PC-9 (cell line): Measurements from ENCODE around the gene MACROD1. TPM values are rescaled to one million over a fixed set of nuclear protein-coding genes. Genes with fewer than 3 reads are reported as not detected.

ENCODE experiments used
- BruUV-seq: library from RNA; stranded (reverse); fragments of 400-500 nt; replicated peaks from 2 replicates; lab custom pipeline; 2021; lab: Mats Ljungman, UMichigan
- CTCF ChIA-PET: fragments of 300-600 bp; sonication (Branson Sonifier 250); formaldehyde crosslinking; loops from one replicate; lab custom pipeline; 2022; ENCODE audit warnings: antibody characterized with exemption; lab: Charles Lee
- POLR2A ChIA-PET: fragments of 300-600 bp; sonication (Branson Sonifier 250); formaldehyde crosslinking; loops from one replicate; lab custom pipeline; 2022; ENCODE audit warnings: antibody characterized with exemption; ENCODE audit not compliant: unreplicated experiment; lab: Charles Lee
- DNase-seq, 2 experiments: peaks; one replicate each; pipeline versions ENCODE4 v3.0.0 to v3.0.0-alpha.2; 2015 to 2022; ENCODE audit warnings: mixed read lengths in 1 of 2
- H2AFZ ChIP-seq: fragments of 200-600 bp; sonication (generic); 2 replicates; pipeline ENCODE4 v1.8.1; 2017; ENCODE audit warnings: antibody characterized with exemption
- H3F3A ChIP-seq: fragments of 200-600 bp; sonication (generic); 2 replicates; pipeline ENCODE4 v1.8.1; 2017; ENCODE audit warnings: antibody characterized with exemption, mild to moderate bottlenecking, low read depth; ENCODE audit not compliant: insufficient read depth
- H3K27ac ChIP-seq: fragments of 200-600 bp; sonication (generic); 2 replicates; pipeline ENCODE4 v1.6.1; 2016; ENCODE audit warnings: mixed run types
- H3K27me3 ChIP-seq: fragments of 200-600 bp; sonication (generic); 2 replicates; pipeline ENCODE4 v1.6.1; 2016; ENCODE audit warnings: low read depth, mixed run types; ENCODE audit not compliant: insufficient read depth
- H3K36me3 ChIP-seq: fragments of 200-600 bp; sonication (generic); 2 replicates; pipeline ENCODE4 v1.6.1; 2016; ENCODE audit warnings: low read depth, mixed run types
- H3K4me1 ChIP-seq: fragments of 200-600 bp; sonication (generic); replicated peaks from 2 replicates; pipeline ENCODE4 v1.6.1; 2016; ENCODE audit warnings: mixed run types; ENCODE audit not compliant: insufficient read depth
- H3K4me2 ChIP-seq: fragments of 200-600 bp; sonication (generic); 2 replicates; pipeline ENCODE4 v1.6.1; 2017; ENCODE audit warnings: mixed run types
- H3K4me3 ChIP-seq: fragments of 200-600 bp; sonication (generic); 2 replicates; pipeline ENCODE4 v1.6.1; 2016; ENCODE audit warnings: mixed run types
- H3K79me2 ChIP-seq: fragments of 200-600 bp; sonication (generic); 2 replicates; pipeline ENCODE4 v1.6.1; 2017; ENCODE audit warnings: low read depth, mixed run types
- H3K9me2 ChIP-seq: fragments of 200-600 bp; sonication (generic); 2 replicates; pipeline ENCODE4 v1.8.1; 2017; ENCODE audit warnings: mild to moderate bottlenecking; ENCODE audit not compliant: insufficient read depth
- H3K9me3 ChIP-seq: fragments of 200-600 bp; sonication (generic); 2 replicates; pipeline ENCODE4 v1.8.1; 2016; ENCODE audit warnings: low read depth; ENCODE audit not compliant: insufficient read depth
- H4K20me1 ChIP-seq: fragments of 200-600 bp; sonication (generic); 2 replicates; pipeline ENCODE4 v1.8.1; 2017; ENCODE audit not compliant: insufficient read depth
- EZH2 ChIP-seq: fragments of 200-600 bp; sonication (generic); IDR thresholded peaks from 2 replicates; pipeline ENCODE4 v1.8.0; 2017; ENCODE audit warnings: antibody characterized with exemption, low read depth
- intact Hi-C: fragments of 100-400 bp; cut with micrococcal nuclease; formaldehyde crosslinking; loops from one replicate; pipeline ENCODE4 v1.10.0; 2022; ENCODE audit not compliant: unreplicated experiment
- total RNA-seq: library from RNA; stranded (reverse); gene quantifications from 2 replicates; pipeline ENCODE4 v1.2.3, GENCODE V29; 2021
- TF ChIP-seq, protein P1 (sequence below): fragments of 200-600 bp; sonication (generic); conservative IDR thresholded peaks from 2 replicates; pipeline ENCODE4 v1.6.1; 2017; ENCODE audit warnings: mixed run types, antibody characterized with exemption, mild to moderate bottlenecking, moderate library complexity

Gene MACROD1
- total RNA-seq, 1 experiment from 2014 or later: 41.0 TPM

DNA sequence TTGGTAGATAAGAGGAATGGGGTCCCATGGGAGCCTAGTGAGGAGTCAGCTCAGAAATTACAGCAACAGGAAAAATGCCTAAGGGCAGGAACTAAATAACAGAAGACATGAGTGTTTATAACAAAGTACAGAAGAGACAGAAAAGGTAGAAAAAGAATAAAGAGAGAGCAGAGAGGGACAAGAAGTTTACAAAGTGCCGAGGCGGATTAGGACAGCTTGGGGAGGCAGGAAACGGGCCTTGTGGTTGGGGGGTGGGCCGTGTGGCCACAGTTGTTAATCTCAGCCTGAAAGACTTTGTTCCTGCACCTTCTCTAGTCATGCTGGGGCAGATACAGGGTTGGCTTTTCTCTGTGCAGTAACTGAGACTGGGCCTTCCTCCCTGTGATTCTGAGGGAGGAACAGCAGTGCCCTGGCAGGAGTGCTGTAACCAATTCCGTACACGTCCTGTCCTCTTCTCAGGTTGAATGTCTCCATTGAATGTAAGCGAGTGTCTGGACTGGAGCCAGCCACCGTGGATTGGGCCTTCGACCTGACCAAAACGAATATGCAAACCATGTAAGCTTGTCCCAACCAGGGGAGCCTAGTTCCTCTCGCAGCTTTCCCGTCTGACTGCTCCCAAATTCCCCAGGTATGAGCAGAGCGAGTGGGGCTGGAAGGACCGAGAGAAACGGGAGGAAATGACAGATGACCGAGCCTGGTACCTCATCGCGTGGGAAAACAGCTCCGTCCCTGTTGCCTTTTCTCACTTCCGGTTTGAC, 214.0 kb downstream of the MACROD1 start:
- no TSS peak for BruUV-seq
- H4K20me1 ChIP-seq: peaks cover 4% of the 10 kb centered on the region
- H2AFZ ChIP-seq: no peak overlapping the region
- DNase-seq: no peak
- H3K4me2 ChIP-seq: no peak overlapping the region
- TF ChIP-seq, protein P1, sequence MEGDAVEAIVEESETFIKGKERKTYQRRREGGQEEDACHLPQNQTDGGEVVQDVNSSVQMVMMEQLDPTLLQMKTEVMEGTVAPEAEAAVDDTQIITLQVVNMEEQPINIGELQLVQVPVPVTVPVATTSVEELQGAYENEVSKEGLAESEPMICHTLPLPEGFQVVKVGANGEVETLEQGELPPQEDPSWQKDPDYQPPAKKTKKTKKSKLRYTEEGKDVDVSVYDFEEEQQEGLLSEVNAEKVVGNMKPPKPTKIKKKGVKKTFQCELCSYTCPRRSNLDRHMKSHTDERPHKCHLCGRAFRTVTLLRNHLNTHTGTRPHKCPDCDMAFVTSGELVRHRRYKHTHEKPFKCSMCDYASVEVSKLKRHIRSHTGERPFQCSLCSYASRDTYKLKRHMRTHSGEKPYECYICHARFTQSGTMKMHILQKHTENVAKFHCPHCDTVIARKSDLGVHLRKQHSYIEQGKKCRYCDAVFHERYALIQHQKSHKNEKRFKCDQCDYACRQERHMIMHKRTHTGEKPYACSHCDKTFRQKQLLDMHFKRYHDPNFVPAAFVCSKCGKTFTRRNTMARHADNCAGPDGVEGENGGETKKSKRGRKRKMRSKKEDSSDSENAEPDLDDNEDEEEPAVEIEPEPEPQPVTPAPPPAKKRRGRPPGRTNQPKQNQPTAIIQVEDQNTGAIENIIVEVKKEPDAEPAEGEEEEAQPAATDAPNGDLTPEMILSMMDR: no peak
- TF ChIP-seq EZH2: no peak
- no peaks in the 10 kb centered on the region for H3K79me2 ChIP-seq
- peaks cover 27% of the 10 kb centered on the region for H3K36me3 ChIP-seq
- H3K9me2 ChIP-seq: no peaks in the 10 kb centered on the region
- H3K9me3 ChIP-seq: no peaks in the 10 kb centered on the region
- no peak overlapping the region for H3K27ac ChIP-seq
- ChIA-PET POLR2A (no interaction called here), CTCF (interaction anchor here (0.5 to 0.6 kb wide), 2 partner anchors 143 to 1057 kb away, joined by 13 to 14 read pairs; no protein-coding TSS in a partner anchor)
- H3K27me3 ChIP-seq: no peaks in the 10 kb centered on the region
- peaks cover 14% of the 10 kb centered on the region; the same call in 1 of the 2 replicates for H3F3A ChIP-seq
- no peak overlapping the region for H3K4me3 ChIP-seq
- H3K4me1 ChIP-seq: no peaks in the 10 kb centered on the region
- intact Hi-C loops: no loop called here

Other genes with a start within 250 kb of the MACROD1 start
- 3.4 and 5.2 TPM in 2 replicates for gene RCOR2, start 248.9 kb downstream of the MACROD1 start, total RNA-seq
- 47.4 and 50.4 TPM in 2 replicates for gene NAA40, start 227.1 kb downstream of the MACROD1 start, total RNA-seq
- 521 and 547 TPM in 2 replicates for gene COX8A, start 191.5 kb downstream of the MACROD1 start, total RNA-seq
- 105 and 119 TPM in 2 replicates for gene OTUB1, start 179.7 kb downstream of the MACROD1 start, total RNA-seq
- 0.25 and 0.44 TPM in 2 replicates for gene FLRT1, start 130.2 kb downstream of the MACROD1 start, total RNA-seq
- gene STIP1, start 20.1 kb upstream of the MACROD1 start, total RNA-seq: 267 and 299 TPM in 2 replicates
- gene FERMT3, start 40.6 kb upstream of the MACROD1 start, total RNA-seq: 5.0 and 6.6 TPM in 2 replicates
- 55.2 and 76.2 TPM in 2 replicates for gene TRPT1, start 60.1 kb upstream of the MACROD1 start, total RNA-seq
- 87.4 and 112 TPM in 2 replicates for gene NUDT22, start 60.2 kb upstream of the MACROD1 start, total RNA-seq
- 55.0 and 57.1 TPM in 2 replicates for gene DNAJC4, start 64.4 kb upstream of the MACROD1 start, total RNA-seq
- 110 and 129 TPM in 2 replicates for gene VEGFB, start 68.5 kb upstream of the MACROD1 start, total RNA-seq
- gene FKBP2, start 75.0 kb upstream of the MACROD1 start, total RNA-seq: 84.2 and 93.2 TPM in 2 replicates
- 385 and 435 TPM in 2 replicates for gene PPP1R14B, start 80.8 kb upstream of the MACROD1 start, total RNA-seq
- 73.2 and 79.6 TPM in 2 replicates for gene PLCB3, start 85.4 kb upstream of the MACROD1 start, total RNA-seq
- 94.3 and 94.4 TPM in 2 replicates for gene BAD, start 118.6 kb upstream of the MACROD1 start, total RNA-seq
- gene GPR137, start 119.7 kb upstream of the MACROD1 start, total RNA-seq: 72.8 and 110 TPM in 2 replicates
- gene KCNK4, start 125.2 kb upstream of the MACROD1 start, total RNA-seq: 0.53 and 0.57 TPM in 2 replicates
- gene CATSPERZ, start 134.2 kb upstream of the MACROD1 start, total RNA-seq: 1.3 TPM in 1 of 2 replicates, not detected in the other
- gene ESRRA, start 139.4 kb upstream of the MACROD1 start, total RNA-seq: 61.0 and 64.6 TPM in 2 replicates
- 264 and 275 TPM in 2 replicates for gene TRMT112, start 151.4 kb upstream of the MACROD1 start, total RNA-seq
- 381 and 441 TPM in 2 replicates for gene PRDX5, start 152.0 kb upstream of the MACROD1 start, total RNA-seq
- gene CCDC88B, start 174.1 kb upstream of the MACROD1 start, total RNA-seq: 9.6 and 15.1 TPM in 2 replicates
- 60.6 and 64.3 TPM in 2 replicates for gene RPS6KA4, start 193.0 kb upstream of the MACROD1 start, total RNA-seq